Right lobe of liver (tissue), 4 donors: ENCODE measurements around the gene DGKH.

ENCODE experiments used
- POLR2A ChIP-seq: fragments of 450-650 bp; IDR thresholded peaks from one replicate; pipeline ENCODE4 v1.6.1; 2017; ENCODE audit warnings: antibody characterized with exemption, mild to moderate bottlenecking
- TF ChIP-seq, protein P1 (sequence below), 4 donors: fragments of 200-600 bp in 3 of 4; fragments of 450-650 bp in 1 of 4; IDR thresholded peaks; one replicate each; pipeline versions ENCODE4 v1.5.1 to v1.8.0; 2016 to 2022; ENCODE audit warnings: antibody characterized with exemption in 4 of 4, mild to moderate bottlenecking in 2 of 4
- donor health status: DM: no; HTN: no; CAD: no.
- donor health status: DM: no; HTN: no; CAD: no.
- donor health status: DM: no; HTN: yes; CAD: no.

DNA sequence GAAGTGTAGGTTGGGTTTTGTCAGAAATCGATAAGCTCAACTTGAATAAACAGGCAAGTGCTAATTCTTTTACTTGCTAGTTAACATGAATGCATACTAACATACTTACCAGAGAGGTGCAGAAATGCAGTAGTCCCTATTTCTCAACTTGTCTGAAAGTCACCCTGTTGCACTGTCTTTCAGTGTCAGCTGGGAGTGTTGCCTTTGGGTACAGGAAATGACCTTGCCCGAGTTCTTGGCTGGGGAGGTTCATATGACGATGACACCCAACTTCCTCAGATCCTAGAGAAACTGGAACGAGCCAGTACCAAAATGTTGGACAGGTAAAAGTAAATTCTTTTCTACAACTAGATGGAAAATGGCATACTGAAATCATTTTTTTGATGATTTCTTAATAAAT, 120.0 kb downstream of the DGKH start:
- no peak for TF ChIP-seq POLR2A
- TF ChIP-seq, protein P1, sequence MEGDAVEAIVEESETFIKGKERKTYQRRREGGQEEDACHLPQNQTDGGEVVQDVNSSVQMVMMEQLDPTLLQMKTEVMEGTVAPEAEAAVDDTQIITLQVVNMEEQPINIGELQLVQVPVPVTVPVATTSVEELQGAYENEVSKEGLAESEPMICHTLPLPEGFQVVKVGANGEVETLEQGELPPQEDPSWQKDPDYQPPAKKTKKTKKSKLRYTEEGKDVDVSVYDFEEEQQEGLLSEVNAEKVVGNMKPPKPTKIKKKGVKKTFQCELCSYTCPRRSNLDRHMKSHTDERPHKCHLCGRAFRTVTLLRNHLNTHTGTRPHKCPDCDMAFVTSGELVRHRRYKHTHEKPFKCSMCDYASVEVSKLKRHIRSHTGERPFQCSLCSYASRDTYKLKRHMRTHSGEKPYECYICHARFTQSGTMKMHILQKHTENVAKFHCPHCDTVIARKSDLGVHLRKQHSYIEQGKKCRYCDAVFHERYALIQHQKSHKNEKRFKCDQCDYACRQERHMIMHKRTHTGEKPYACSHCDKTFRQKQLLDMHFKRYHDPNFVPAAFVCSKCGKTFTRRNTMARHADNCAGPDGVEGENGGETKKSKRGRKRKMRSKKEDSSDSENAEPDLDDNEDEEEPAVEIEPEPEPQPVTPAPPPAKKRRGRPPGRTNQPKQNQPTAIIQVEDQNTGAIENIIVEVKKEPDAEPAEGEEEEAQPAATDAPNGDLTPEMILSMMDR (IDR thresholded peaks at IDR 0.05), result no peak
